ENCODE measurements around the gene DYNLRB1.
"Not testable (repeated sequence)": the region's sequence is repeated elsewhere in the genome, so short reads cannot be mapped to it uniquely, and the experiment has no call there.

DYNLRB1 gene

GRCh38 chr20:34507702-34508413 is 8.4 kb upstream of the DYNLRB1 start:
- peaks cover 82% of the 10 kb centered on the region for H3K36me3 ChIP-seq
- H3K4me1 ChIP-seq (ENCODE audit: control insufficient read depth in 1 of 2, insufficient read depth in 1 of 2, low read depth in 1 of 2, low read length in 1 of 2) = no peaks in the 10 kb centered on the region
- H3K4me3 ChIP-seq (ENCODE audit: low read depth in 1 of 2, low read length in 1 of 2) = no peak overlapping the region
- TF ChIP-seq CTCF (IDR thresholded peaks at IDR 0.05) = no peak
- H3K27ac ChIP-seq = no peak overlapping the region
- H3K27me3 ChIP-seq = no peaks in the 10 kb centered on the region
- H3K9me3 ChIP-seq = no peaks in the 10 kb centered on the region

- no peak overlapping the region for H3K4me3 ChIP-seq (ENCODE audit: low read depth in 1 of 2, low read length in 1 of 2)
- H3K9me3 ChIP-seq = no peaks in the 10 kb centered on the region
- TF ChIP-seq CTCF (IDR thresholded peaks at IDR 0.05) = no peak
- peaks cover 61% of the 10 kb centered on the region for H3K36me3 ChIP-seq
- no peaks in the 10 kb centered on the region for H3K27me3 ChIP-seq
- peaks cover 5 to 8% of the 10 kb centered on the region in 2 experiments for H3K4me1 ChIP-seq (ENCODE audit: control insufficient read depth in 1 of 2, insufficient read depth in 1 of 2, low read depth in 1 of 2, low read length in 1 of 2)
- H3K27ac ChIP-seq = no peak overlapping the region
Observed at GRCh38 chr20:34510575-34510974, 5.6 kb upstream of the DYNLRB1 start.

GRCh38 chr20:34511891-34512265 is 4.3 kb upstream of the DYNLRB1 start:
- Histone ChIP-seq H3K36me3 (peaks cover 48% of the 10 kb centered on the region), H3K27me3 (no peaks in the 10 kb centered on the region), H3K9me3 (no peaks in the 10 kb centered on the region), H3K27ac (no peak overlapping the region), H3K4me3 (ENCODE audit: low read depth in 1 of 2, low read length in 1 of 2) (no peak overlapping the region), H3K4me1 (ENCODE audit: control insufficient read depth in 1 of 2, insufficient read depth in 1 of 2, low read depth in 1 of 2, low read length in 1 of 2) (peaks cover 11 to 14% of the 10 kb centered on the region in 2 experiments)
- no peak for TF ChIP-seq CTCF (IDR thresholded peaks at IDR 0.05)

GRCh38 chr20:34512266-34512954 is 3.8 kb upstream of the DYNLRB1 start:
- Histone ChIP-seq H3K27ac (no peak overlapping the region), H3K9me3 (no peaks in the 10 kb centered on the region), H3K27me3 (no peaks in the 10 kb centered on the region), H3K4me3 (ENCODE audit: low read depth in 1 of 2, low read length in 1 of 2) (no peak overlapping the region), H3K36me3 (peaks cover 45% of the 10 kb centered on the region), H3K4me1 (ENCODE audit: control insufficient read depth in 1 of 2, insufficient read depth in 1 of 2, low read depth in 1 of 2, low read length in 1 of 2) (peaks cover 16 to 19% of the 10 kb centered on the region in 2 experiments)
- TF ChIP-seq CTCF (IDR thresholded peaks at IDR 0.05) = no peak

GRCh38 chr20:34512955-34513419 is 3.2 kb upstream of the DYNLRB1 start:
- Histone ChIP-seq H3K27me3 (no peaks in the 10 kb centered on the region), H3K9me3 (no peaks in the 10 kb centered on the region), H3K36me3 (peaks cover 39% of the 10 kb centered on the region), H3K4me1 (ENCODE audit: control insufficient read depth in 1 of 2, insufficient read depth in 1 of 2, low read depth in 1 of 2, low read length in 1 of 2) (peaks cover 17 to 19% of the 10 kb centered on the region in 2 experiments), H3K27ac (no peak overlapping the region), H3K4me3 (ENCODE audit: low read depth in 1 of 2, low read length in 1 of 2) (no peak overlapping the region)
- no peak for TF ChIP-seq CTCF (IDR thresholded peaks at IDR 0.05)

GRCh38 chr20:34514034-34514433 is 2.2 kb upstream of the DYNLRB1 start:
- H3K4me3 ChIP-seq (ENCODE audit: low read depth in 1 of 2, low read length in 1 of 2); H3K9me3 ChIP-seq; H3K27me3 ChIP-seq; H3K27ac ChIP-seq: not testable (repeated sequence)
- H3K36me3 ChIP-seq = peaks cover 29% of the 10 kb centered on the region
- H3K4me1 ChIP-seq (ENCODE audit: control insufficient read depth in 1 of 2, insufficient read depth in 1 of 2, low read depth in 1 of 2, low read length in 1 of 2) = peaks cover 17 to 19% of the 10 kb centered on the region in 2 experiments
